ENCODE data around the gene MRPL12. TPM values are rescaled to one million over a fixed set of nuclear protein-coding genes. Genes with fewer than 3 reads are reported as not detected.

The MRPL12 gene
- total and polyA plus RNA-seq, 9 of the 15 experiments (the other 6 are each of a cell fraction or from before 2014, with no cell fraction given), result 0.94 to 338 (median 100) TPM

GRCh38 chr17:81702934-81703746 lies at the start of gene MRPL12 (continued):
- TF ChIP-seq, protein P1, sequence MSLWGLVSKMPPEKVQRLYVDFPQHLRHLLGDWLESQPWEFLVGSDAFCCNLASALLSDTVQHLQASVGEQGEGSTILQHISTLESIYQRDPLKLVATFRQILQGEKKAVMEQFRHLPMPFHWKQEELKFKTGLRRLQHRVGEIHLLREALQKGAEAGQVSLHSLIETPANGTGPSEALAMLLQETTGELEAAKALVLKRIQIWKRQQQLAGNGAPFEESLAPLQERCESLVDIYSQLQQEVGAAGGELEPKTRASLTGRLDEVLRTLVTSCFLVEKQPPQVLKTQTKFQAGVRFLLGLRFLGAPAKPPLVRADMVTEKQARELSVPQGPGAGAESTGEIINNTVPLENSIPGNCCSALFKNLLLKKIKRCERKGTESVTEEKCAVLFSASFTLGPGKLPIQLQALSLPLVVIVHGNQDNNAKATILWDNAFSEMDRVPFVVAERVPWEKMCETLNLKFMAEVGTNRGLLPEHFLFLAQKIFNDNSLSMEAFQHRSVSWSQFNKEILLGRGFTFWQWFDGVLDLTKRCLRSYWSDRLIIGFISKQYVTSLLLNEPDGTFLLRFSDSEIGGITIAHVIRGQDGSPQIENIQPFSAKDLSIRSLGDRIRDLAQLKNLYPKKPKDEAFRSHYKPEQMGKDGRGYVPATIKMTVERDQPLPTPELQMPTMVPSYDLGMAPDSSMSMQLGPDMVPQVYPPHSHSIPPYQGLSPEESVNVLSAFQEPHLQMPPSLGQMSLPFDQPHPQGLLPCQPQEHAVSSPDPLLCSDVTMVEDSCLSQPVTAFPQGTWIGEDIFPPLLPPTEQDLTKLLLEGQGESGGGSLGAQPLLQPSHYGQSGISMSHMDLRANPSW (CRISPR knock-in tag; IDR thresholded peaks at IDR 0.05), result no peak
- TF ChIP-seq HNRNPH1 (optimal IDR thresholded peaks at IDR 0.05; ENCODE audit: low read depth, low read length), result no peak
- peak; percentile 72; the same call in 1 of the 2 replicates for TF ChIP-seq SP1 (CRISPR knock-in tag; IDR thresholded peaks at IDR 0.05)
- TF ChIP-seq ZNF121 (CRISPR knock-in tag; conservative IDR thresholded peaks at IDR 0.05), result no peak
- peak; percentile 21; the same call in 1 of the 2 replicates for TF ChIP-seq EP300 (IDR thresholded peaks at IDR 0.05; ENCODE audit: low read length)
- TF ChIP-seq ZNF41 (CRISPR knock-in tag; conservative IDR thresholded peaks at IDR 0.05), result no peak
- TF ChIP-seq TBL1XR1 (IDR thresholded peaks at IDR 0.05; ENCODE audit: low read length in 2 of 2), result peak in 1 of 2 experiments; percentile 47; a peak in 1 of 4 replicates
- peak; percentile 73 for TF ChIP-seq ELF1 (tag; IDR thresholded peaks at IDR 0.05)
- TF ChIP-seq, protein P2, sequence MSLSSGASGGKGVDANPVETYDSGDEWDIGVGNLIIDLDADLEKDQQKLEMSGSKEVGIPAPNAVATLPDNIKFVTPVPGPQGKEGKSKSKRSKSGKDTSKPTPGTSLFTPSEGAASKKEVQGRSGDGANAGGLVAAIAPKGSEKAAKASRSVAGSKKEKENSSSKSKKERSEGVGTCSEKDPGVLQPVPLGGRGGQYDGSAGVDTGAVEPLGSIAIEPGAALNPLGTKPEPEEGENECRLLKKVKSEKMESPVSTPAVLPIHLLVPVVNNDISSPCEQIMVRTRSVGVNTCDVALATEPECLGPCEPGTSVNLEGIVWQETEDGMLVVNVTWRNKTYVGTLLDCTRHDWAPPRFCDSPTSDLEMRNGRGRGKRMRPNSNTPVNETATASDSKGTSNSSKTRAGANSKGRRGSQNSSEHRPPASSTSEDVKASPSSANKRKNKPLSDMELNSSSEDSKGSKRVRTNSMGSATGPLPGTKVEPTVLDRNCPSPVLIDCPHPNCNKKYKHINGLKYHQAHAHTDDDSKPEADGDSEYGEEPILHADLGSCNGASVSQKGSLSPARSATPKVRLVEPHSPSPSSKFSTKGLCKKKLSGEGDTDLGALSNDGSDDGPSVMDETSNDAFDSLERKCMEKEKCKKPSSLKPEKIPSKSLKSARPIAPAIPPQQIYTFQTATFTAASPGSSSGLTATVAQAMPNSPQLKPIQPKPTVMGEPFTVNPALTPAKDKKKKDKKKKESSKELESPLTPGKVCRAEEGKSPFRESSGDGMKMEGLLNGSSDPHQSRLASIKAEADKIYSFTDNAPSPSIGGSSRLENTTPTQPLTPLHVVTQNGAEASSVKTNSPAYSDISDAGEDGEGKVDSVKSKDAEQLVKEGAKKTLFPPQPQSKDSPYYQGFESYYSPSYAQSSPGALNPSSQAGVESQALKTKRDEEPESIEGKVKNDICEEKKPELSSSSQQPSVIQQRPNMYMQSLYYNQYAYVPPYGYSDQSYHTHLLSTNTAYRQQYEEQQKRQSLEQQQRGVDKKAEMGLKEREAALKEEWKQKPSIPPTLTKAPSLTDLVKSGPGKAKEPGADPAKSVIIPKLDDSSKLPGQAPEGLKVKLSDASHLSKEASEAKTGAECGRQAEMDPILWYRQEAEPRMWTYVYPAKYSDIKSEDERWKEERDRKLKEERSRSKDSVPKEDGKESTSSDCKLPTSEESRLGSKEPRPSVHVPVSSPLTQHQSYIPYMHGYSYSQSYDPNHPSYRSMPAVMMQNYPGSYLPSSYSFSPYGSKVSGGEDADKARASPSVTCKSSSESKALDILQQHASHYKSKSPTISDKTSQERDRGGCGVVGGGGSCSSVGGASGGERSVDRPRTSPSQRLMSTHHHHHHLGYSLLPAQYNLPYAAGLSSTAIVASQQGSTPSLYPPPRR (CRISPR knock-in tag; IDR thresholded peaks at IDR 0.05; ENCODE audit: borderline replicate concordance), result 0 out of 2 replicates have a peak, but pooled peaks have one; percentile 5
- TF ChIP-seq MAFK (IDR thresholded peaks at IDR 0.05; ENCODE audit: low read length), result no peak
- TF ChIP-seq MLX (CRISPR knock-in tag; conservative IDR thresholded peaks at IDR 0.05), result no peak
- TF ChIP-seq ZFPM2 (CRISPR knock-in tag; IDR thresholded peaks at IDR 0.05), result no peak
- no peak for TF ChIP-seq CEBPG (CRISPR knock-in tag; IDR thresholded peaks at IDR 0.05)
- no peak for TF ChIP-seq CEBPG (tag; conservative IDR thresholded peaks at IDR 0.05 in 1 of 2, IDR thresholded peaks at IDR 0.05 in 1 of 2)
- no peak for TF ChIP-seq THRAP3 (IDR thresholded peaks at IDR 0.05; ENCODE audit: borderline replicate concordance)
- TF ChIP-seq CAMTA2 (CRISPR knock-in tag; conservative IDR thresholded peaks at IDR 0.05), result no peak
- no peak for TF ChIP-seq BRF2 (IDR thresholded peaks at IDR 0.05; ENCODE audit: borderline replicate concordance, insufficient read depth, insufficient read length)
- peak; percentile 77; the same call in 1 of the 2 replicates for TF ChIP-seq ILF3 (IDR thresholded peaks at IDR 0.05; ENCODE audit: borderline replicate concordance)
